ENCODE data around the gene MROH9.

DNA sequence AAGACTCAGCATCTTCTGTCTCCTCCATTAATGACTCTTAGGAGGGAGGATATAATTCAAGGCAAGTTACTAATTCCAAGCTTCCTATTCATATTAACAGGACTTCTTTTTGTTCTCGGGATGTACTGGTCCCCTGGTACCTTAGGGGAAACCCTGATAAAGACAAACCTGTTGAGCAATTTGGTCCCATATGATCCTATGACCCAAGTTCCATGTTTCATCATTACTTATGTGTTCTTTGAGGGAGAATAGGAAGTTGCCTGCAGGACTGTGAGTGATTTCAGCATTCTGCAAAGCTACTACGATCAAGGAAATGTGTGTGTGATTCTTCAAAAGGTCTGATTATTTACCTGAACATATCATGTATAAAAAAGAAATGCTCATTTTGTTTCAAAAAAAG lies 149.5 kb downstream of the MROH9 start:
- TF ChIP-seq CTCF (IDR thresholded peaks at IDR 0.05): no peak
- no peak for TF ChIP-seq POLR2A (IDR thresholded peaks at IDR 0.05)
